ENCODE data around the gene PSMD2. TPM values are rescaled to one million over a fixed set of nuclear protein-coding genes. Genes with fewer than 3 reads are reported as not detected.

The PSMD2 gene
- total and polyA plus RNA-seq, 2 of the 8 experiments (the other 6 are each of a cell fraction or from before 2014, with no cell fraction given) = 350 to 363 TPM

GRCh38 chr3:184325269-184325668, 26.2 kb downstream of the PSMD2 start:
- H4K20me1 ChIP-seq (replicated peaks in 1 of 2; ENCODE audit: control insufficient read depth in 1 of 2, insufficient read depth in 2 of 2, low read length in 2 of 2) = peaks cover 18 to 22% of the 10 kb centered on the region in 2 experiments
- no peak overlapping the region for H3K4me2 ChIP-seq (ENCODE audit: insufficient read depth in 1 of 2, low read depth in 2 of 2, low read length in 2 of 2)
- FAIRE-seq (no peak), DNase-seq (ENCODE audit: low read depth in 1 of 2, low spot score in 2 of 2) (no peak)
- H3K56ac ChIP-seq (replicated peaks; ENCODE audit: insufficient read length, low read depth, low read length) = no peak overlapping the region
- H3K27ac ChIP-seq (ENCODE audit: low read depth, low read length) = no peak overlapping the region
- no peak overlapping the region for H2BK20ac ChIP-seq (ENCODE audit: low read length)
- H3K4me1 ChIP-seq (replicated peaks in 1 of 4; ENCODE audit: control insufficient read depth in 3 of 4, insufficient read depth in 4 of 4, low read length in 3 of 4) = no peaks in the 10 kb centered on the region
- H4K91ac ChIP-seq (replicated peaks; ENCODE audit: insufficient read length, low read length) = no peak overlapping the region
- H3K14ac ChIP-seq (ENCODE audit: insufficient read length) = no peak overlapping the region
- 88% methylated on average over 10 of the region's 13 CpGs; no CpG with 5 or more reads in 1 of the 2 experiments for WGBS, 2 experiments (ENCODE audit: extremely low coverage in 1 of 2, insufficient coverage in 1 of 2, insufficient read length in 1 of 2, insufficient replicate concordance in 2 of 2, low coverage in 1 of 2, low lambda C conversion rate in 2 of 2, missing lambda C conversion rate in 1 of 2)
- TF ChIP-seq POLR2AphosphoS5 (IDR thresholded peaks at IDR 0.05; ENCODE audit: low read depth, low read length) (peak; percentile 39; the same call in 1 of the 2 replicates), SRF (IDR thresholded peaks at IDR 0.05; ENCODE audit: low read depth, low read length) (no peak), TAF7 (optimal IDR thresholded peaks at IDR 0.05; ENCODE audit: borderline replicate concordance, low read depth, low read length) (no peak), ASH2L (IDR thresholded peaks at IDR 0.05; ENCODE audit: low read length) (no peak), TBP (IDR thresholded peaks at IDR 0.05; ENCODE audit: low read depth, low read length) (no peak), ATF2 (IDR thresholded peaks at IDR 0.05; ENCODE audit: low read length) (no peak), CTCF (IDR thresholded peaks at IDR 0.05; ENCODE audit: control extremely low read depth in 1 of 3, insufficient read depth in 1 of 3, low read depth in 1 of 3, low read length in 3 of 3) (no peak), BRCA1 (IDR thresholded peaks at IDR 0.05; ENCODE audit: low read depth, low read length) (no peak)
- H3K9ac ChIP-seq (replicated peaks in 1 of 4; ENCODE audit: extremely low read depth in 1 of 4, low read depth in 3 of 4, low read length in 3 of 4) = no peak overlapping the region
- H2BK15ac ChIP-seq (ENCODE audit: low read length) = no peak overlapping the region
- no peak overlapping the region for H3K23ac ChIP-seq (ENCODE audit: insufficient read length)
- no peak overlapping the region for H4K5ac ChIP-seq (ENCODE audit: insufficient read length, low read depth, low read length)
- H3K4me3 ChIP-seq (ENCODE audit: extremely low read depth in 1 of 4, insufficient read depth in 2 of 4, low read depth in 3 of 4, low read length in 4 of 4) = no peak overlapping the region
- H2AFZ ChIP-seq (ENCODE audit: low read length) = no peak overlapping the region
- H3K79me2 ChIP-seq (ENCODE audit: control insufficient read depth in 1 of 2, insufficient read depth in 2 of 2, low read length in 2 of 2) = peaks cover 0 to 11% of the 10 kb centered on the region in 2 experiments; a peak in 1 of 4 replicates
- peaks cover 79 to 99% (median 95%) of the 10 kb centered on the region in 4 experiments for H3K36me3 ChIP-seq (ENCODE audit: control insufficient read depth in 2 of 4, insufficient read depth in 4 of 4, low read length in 3 of 4)
- CTCF ChIA-PET (ENCODE audit: partially characterized antibody) = interaction anchor here (0.7 to 1.3 kb wide), 2 partner anchors 217 to 244 kb away, joined by 3 read pairs; no protein-coding TSS in a partner anchor
- no peak overlapping the region for H3K4ac ChIP-seq (replicated peaks; ENCODE audit: insufficient read length, low read depth, low read length)
- no peak overlapping the region for H3K18ac ChIP-seq (ENCODE audit: extremely low read depth, low read length)
- no peak overlapping the region for H2BK12ac ChIP-seq (ENCODE audit: low read depth, low read length)
- H3K9me3 ChIP-seq (ENCODE audit: insufficient read depth in 2 of 2, low read depth in 1 of 2, low read length in 1 of 2) = no peaks in the 10 kb centered on the region
- H4K8ac ChIP-seq (ENCODE audit: extremely low read depth, insufficient read depth, low read length) = no peak overlapping the region; the same call in 1 of the 2 replicates
- peaks cover 2% of the 10 kb centered on the region; the same call in 1 of the 2 replicates for H3K79me1 ChIP-seq (ENCODE audit: low read depth, low read length)
- no peaks in the 10 kb centered on the region for H3K27me3 ChIP-seq (replicated peaks in 1 of 4; ENCODE audit: control insufficient read depth in 3 of 4, extremely low read depth in 1 of 4, insufficient read depth in 3 of 4, low read length in 3 of 4)
- POLR2A ChIA-PET (ENCODE audit: partially characterized antibody) = interaction anchor here (0.8 to 9.8 kb wide), 12 partner anchors 8 to 80 kb away, joined by 3 to 148 read pairs (median 11); partner anchors contain the start of genes EIF4G1 and FAM131A
- no peak overlapping the region for H2AK5ac ChIP-seq (ENCODE audit: low read depth, low read length)
- H2BK5ac ChIP-seq (ENCODE audit: low read depth, low read length) = no peak overlapping the region
- H2BK120ac ChIP-seq (replicated peaks; ENCODE audit: low read depth, low read length) = no peak overlapping the region
- no peaks in the 10 kb centered on the region for H3K23me2 ChIP-seq (ENCODE audit: low read depth, low read length)

All from H1 (cell line).